NB4 (cell line): Measurements from ENCODE around the gene GPC4.
A peak's percentile ranks its signal among the peaks of the same experiment; 100 is the strongest.

Source experiments
- DNase-seq: peaks from one replicate; pipeline ENCODE4 v3.0.0; 2010; ENCODE audit warnings: low read depth
- H3K4me3 ChIP-seq: one replicate; pipeline ENCODE4 v1.5.1; 2011; ENCODE audit warnings: mild to moderate bottlenecking, low read depth, low read length, moderate library complexity
- CTCF ChIP-seq: IDR thresholded peaks from one replicate; pipeline ENCODE4 v1.5.1; 2012; ENCODE audit warnings: low read depth, low read length
- MAX ChIP-seq: IDR thresholded peaks from 2 replicates; pipeline ENCODE4 v1.6.1; 2011; ENCODE audit warnings: low read depth, low read length
- MYC ChIP-seq: IDR thresholded peaks from 2 replicates; pipeline ENCODE4 v1.6.1; 2011; ENCODE audit warnings: low read depth, low read length
- POLR2A ChIP-seq: IDR thresholded peaks from 2 replicates; pipeline ENCODE4 v1.6.1; 2011; ENCODE audit warnings: mild to moderate bottlenecking; ENCODE audit not compliant: insufficient read length; ENCODE audit errors: extremely low read depth

GPC4 gene

GRCh38 chrX:133437356-133437755 lies 22.1 kb upstream of the GPC4 start:
- TF ChIP-seq CTCF (no peak), POLR2A (no peak), MAX (no peak), MYC (no peak)
- no peak for DNase-seq

GRCh38 chrX:133435544-133436124 lies 20.3 kb upstream of the GPC4 start:
- TF ChIP-seq POLR2A, result no peak
- TF ChIP-seq MAX, result no peak
- no peak for TF ChIP-seq CTCF
- TF ChIP-seq MYC, result no peak
- H3K4me3 ChIP-seq, result no peak overlapping the region
- DNase-seq, result no peak

More at GRCh38 chrX:133437356-133437755, 22.1 kb upstream of the GPC4 start:
- no peak overlapping the region for H3K4me3 ChIP-seq

GRCh38 chrX:133434197-133434820 lies 19.0 kb upstream of the GPC4 start:
- peak; percentile 4 for DNase-seq
- TF ChIP-seq CTCF (no peak), MAX (no peak), POLR2A (no peak)
- no peak overlapping the region for H3K4me3 ChIP-seq

GRCh38 chrX:133419911-133420310 lies 4.6 kb upstream of the GPC4 start:
- H3K4me3 ChIP-seq, result no peak overlapping the region
- TF ChIP-seq MYC (no peak), CTCF (no peak), MAX (no peak), POLR2A (no peak)
- no peak for DNase-seq

GRCh38 chrX:133418588-133418987 lies 3.3 kb upstream of the GPC4 start:
- no peak overlapping the region for H3K4me3 ChIP-seq
- TF ChIP-seq MAX (no peak), POLR2A (no peak), CTCF (no peak), MYC (no peak)
- DNase-seq, result no peak
